Activated naive CD4-positive, alpha-beta T cell treated with anti-CD3 and anti-CD28 coated beads, Interleukin-2, amount 50 U/mL, for 16 hours (primary cell): ENCODE results near the gene DPPA5.
A peak's percentile ranks its signal among the peaks of the same experiment; 100 is the strongest.
"Not testable (repeated sequence)": the region's sequence is repeated elsewhere in the genome, so short reads cannot be mapped to it uniquely, and the experiment has no call there.

Experiments
- DNase-seq: peaks from one replicate; pipeline ENCODE4 v3.0.0-alpha.2; 2020

Gene DPPA5

GRCh38 chr6:73363537-73363875, 9.4 kb upstream of the DPPA5 start:
- DNase-seq = no peak

- no peak for DNase-seq
Measured at GRCh38 chr6:73362869-73363536, 8.9 kb upstream of the DPPA5 start.

- no peak for DNase-seq
Measured at GRCh38 chr6:73362358-73362757, 8.3 kb upstream of the DPPA5 start, which contains the start of gene KHDC3L. Gene KHDC3L, plus strand, starts transcription at chr6:73362658. Its CDS starts 72 bp downstream, at chr6:73362730.

GRCh38 chr6:73349311-73349710, 4.8 kb downstream of the DPPA5 start:
- no peak for DNase-seq

- DNase-seq = no peak
Measured at GRCh38 chr6:73348550-73349204, 5.4 kb downstream of the DPPA5 start.

- no peak for DNase-seq
Measured at GRCh38 chr6:73343164-73343563, 10.9 kb downstream of the DPPA5 start.

GRCh38 chr6:73342174-73342573, 11.9 kb downstream of the DPPA5 start:
- DNase-seq = no peak

GRCh38 chr6:73341335-73341734, 12.7 kb downstream of the DPPA5 start:
- DNase-seq = no peak

GRCh38 chr6:73340048-73340447, 14.0 kb downstream of the DPPA5 start:
- no peak for DNase-seq

GRCh38 chr6:73339340-73339739, 14.7 kb downstream of the DPPA5 start:
- DNase-seq = no peak

GRCh38 chr6:73329201-73329600, 24.9 kb downstream of the DPPA5 start:
- no peak for DNase-seq

GRCh38 chr6:73328790-73329189, 25.3 kb downstream of the DPPA5 start:
- no peak for DNase-seq

GRCh38 chr6:73325656-73326055, 28.4 kb downstream of the DPPA5 start:
- DNase-seq = no peak

GRCh38 chr6:73323323-73323722, 30.8 kb downstream of the DPPA5 start:
- no peak for DNase-seq

- DNase-seq = no peak
Measured at GRCh38 chr6:73314577-73315492, 39.2 kb downstream of the DPPA5 start.

GRCh38 chr6:73310503-73310845, 43.6 kb downstream of the DPPA5 start:
- DNase-seq = not testable (repeated sequence)

GRCh38 chr6:73309785-73310502, 44.1 kb downstream of the DPPA5 start:
- peak; percentile 51 for DNase-seq

- DNase-seq = no peak
Measured at GRCh38 chr6:73309535-73309784, 44.6 kb downstream of the DPPA5 start.

GRCh38 chr6:73308712-73309534, 45.2 kb downstream of the DPPA5 start:
- no peak for DNase-seq

- not testable (repeated sequence) for DNase-seq
Measured at GRCh38 chr6:73303773-73304172, 50.3 kb downstream of the DPPA5 start.
